Uterus (tissue), 2 donors: ENCODE data around the gene OR51A7.

Experiments used
- POLR2A ChIP-seq, 2 donors: fragments of 450-650 bp; IDR thresholded peaks; one replicate each; pipeline ENCODE4 v1.6.1; 2016; ENCODE audit warnings: antibody characterized with exemption in 2 of 2, mild to moderate bottlenecking in 1 of 2, moderate library complexity in 1 of 2
- TF ChIP-seq, protein P1 (sequence below), 4 experiments: fragments of 200-600 bp in 2 of 4; fragments of 450-650 bp in 2 of 4; sonication (generic) in 2 of 4; IDR thresholded peaks; one replicate each; pipeline ENCODE4 v1.5.1; 2016 to 2019; ENCODE audit warnings: antibody characterized with exemption in 4 of 4, mild to moderate bottlenecking in 2 of 4, moderate library complexity in 1 of 4

GRCh38 chr11:4890279-4890678, 13.3 kb upstream of the OR51A7 start:
- TF ChIP-seq, protein P1, sequence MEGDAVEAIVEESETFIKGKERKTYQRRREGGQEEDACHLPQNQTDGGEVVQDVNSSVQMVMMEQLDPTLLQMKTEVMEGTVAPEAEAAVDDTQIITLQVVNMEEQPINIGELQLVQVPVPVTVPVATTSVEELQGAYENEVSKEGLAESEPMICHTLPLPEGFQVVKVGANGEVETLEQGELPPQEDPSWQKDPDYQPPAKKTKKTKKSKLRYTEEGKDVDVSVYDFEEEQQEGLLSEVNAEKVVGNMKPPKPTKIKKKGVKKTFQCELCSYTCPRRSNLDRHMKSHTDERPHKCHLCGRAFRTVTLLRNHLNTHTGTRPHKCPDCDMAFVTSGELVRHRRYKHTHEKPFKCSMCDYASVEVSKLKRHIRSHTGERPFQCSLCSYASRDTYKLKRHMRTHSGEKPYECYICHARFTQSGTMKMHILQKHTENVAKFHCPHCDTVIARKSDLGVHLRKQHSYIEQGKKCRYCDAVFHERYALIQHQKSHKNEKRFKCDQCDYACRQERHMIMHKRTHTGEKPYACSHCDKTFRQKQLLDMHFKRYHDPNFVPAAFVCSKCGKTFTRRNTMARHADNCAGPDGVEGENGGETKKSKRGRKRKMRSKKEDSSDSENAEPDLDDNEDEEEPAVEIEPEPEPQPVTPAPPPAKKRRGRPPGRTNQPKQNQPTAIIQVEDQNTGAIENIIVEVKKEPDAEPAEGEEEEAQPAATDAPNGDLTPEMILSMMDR (IDR thresholded peaks at IDR 0.05), result no peak
- TF ChIP-seq POLR2A (IDR thresholded peaks at IDR 0.05), result no peak
